ENCODE data around the gene VAV3. TPM values are rescaled to one million over a fixed set of nuclear protein-coding genes. Genes with fewer than 3 reads are reported as not detected.

The VAV3 gene
- total RNA-seq, 5 donors from 2014 or later (not counting 1 experiment from before 2014, with no cell fraction given): 3.7 to 13.4 (median 4.6) TPM

DNA sequence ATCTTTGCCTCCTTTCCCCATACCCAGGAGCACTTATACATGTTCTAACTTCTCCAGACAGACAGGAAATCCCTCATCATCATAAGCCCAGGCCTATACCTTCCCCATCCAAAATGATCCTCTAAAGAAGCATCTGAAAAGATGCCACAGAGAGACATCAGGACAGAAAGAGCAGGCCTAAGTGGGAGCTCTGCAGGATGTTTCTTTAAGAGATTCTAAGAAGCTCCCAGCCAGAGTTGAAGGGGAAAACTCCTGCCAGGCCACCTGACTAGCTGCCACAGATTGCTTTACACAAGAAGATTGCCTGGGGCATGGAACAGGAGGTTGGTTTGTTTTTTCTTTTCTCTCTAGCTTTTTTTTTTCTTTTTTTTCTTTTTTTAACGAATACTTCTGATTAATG lies 275.8 kb downstream of the VAV3 start:
- no peak for DNase-seq
- H3K4me1 Mint-ChIP-seq: no peaks in the 10 kb centered on the region
- no peak overlapping the region for H3K27ac ChIP-seq (ENCODE audit: low read length)
- no peak overlapping the region for H3K4me3 Mint-ChIP-seq
- no peaks in the 10 kb centered on the region for H3K9me3 ChIP-seq
- no CpG with 5 or more reads among the region's 1 CpG for WGBS (ENCODE audit: insufficient coverage)
- ChIA-PET CTCF (no interaction called here), POLR2A (no interaction called here)
- ATAC-seq (replicated peaks in 1 of 4): no peak
- H3K9me3 Mint-ChIP-seq: no peaks in the 10 kb centered on the region
- peaks cover 6% of the 10 kb centered on the region for H3K36me3 Mint-ChIP-seq
- H3K36me3 ChIP-seq (ENCODE audit: control insufficient read depth in 2 of 2, extremely low read depth in 1 of 2, insufficient read depth in 1 of 2, low read length in 1 of 2): peaks cover 0 to 3% of the 10 kb centered on the region in 2 donors
- no peaks in the 10 kb centered on the region for H3K27me3 Mint-ChIP-seq
- no peak overlapping the region for H3K27ac Mint-ChIP-seq
- no peaks in the 10 kb centered on the region for H3K27me3 ChIP-seq (replicated peaks in 1 of 2; ENCODE audit: control insufficient read depth in 2 of 2, extremely low read depth in 1 of 2, insufficient read depth in 2 of 2, low read length in 1 of 2)
- no peak overlapping the region for H3K4me3 ChIP-seq (ENCODE audit: control insufficient read depth in 1 of 2, extremely low read depth in 1 of 2, low read length in 1 of 2)
- H3K4me1 ChIP-seq (ENCODE audit: control insufficient read depth in 1 of 2, extremely low read depth in 1 of 2, insufficient read depth in 2 of 2, low read length in 2 of 2): no peaks in the 10 kb centered on the region

DNA sequence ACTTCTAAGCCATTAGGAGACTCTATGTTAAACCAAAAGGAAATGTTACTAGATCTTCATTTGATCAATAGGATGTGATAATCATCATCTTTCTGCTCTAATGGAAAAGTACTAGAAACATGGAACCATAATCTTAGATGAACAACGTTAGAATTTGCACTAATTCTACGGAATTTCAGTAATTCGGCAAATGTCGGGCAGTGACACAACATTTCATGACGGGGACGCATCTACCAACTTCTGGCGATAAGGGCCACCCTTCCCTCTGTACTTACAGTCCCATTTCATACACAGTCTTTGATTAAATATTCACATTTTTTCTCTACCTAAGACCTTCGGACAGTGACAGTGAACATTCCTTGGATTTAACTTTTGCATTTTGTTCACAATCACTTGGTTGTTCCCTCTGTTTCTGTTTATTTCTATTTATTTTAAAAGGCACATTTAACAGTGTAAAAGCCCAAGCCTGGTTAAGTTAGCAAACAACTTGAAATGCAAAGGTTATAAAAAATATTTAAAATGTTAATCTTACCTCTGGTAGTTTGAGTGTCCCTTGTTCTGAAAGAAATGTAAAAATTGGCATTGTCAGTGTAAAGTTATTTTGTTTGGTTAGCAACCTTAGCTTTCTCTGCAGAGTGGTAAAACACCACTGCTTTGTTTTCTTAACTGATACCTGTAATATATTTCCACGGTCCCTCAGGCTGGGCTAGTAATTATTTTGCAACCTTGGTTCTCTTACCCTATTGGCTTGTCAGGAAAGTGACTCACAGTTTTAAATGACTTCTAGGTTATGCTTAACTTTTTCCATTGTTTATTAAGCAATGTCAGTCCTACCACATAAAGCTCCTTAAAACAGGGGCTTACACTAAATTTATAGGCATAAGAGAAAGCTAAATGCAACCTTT lies 276.9 kb downstream of the VAV3 start:
- ChIA-PET POLR2A (no interaction called here), CTCF (interaction anchor here in 1 of 2 donors (0.7 kb wide), 1 partner anchor 52 kb away, joined by 3 read pairs; no protein-coding TSS in a partner anchor)
- no peaks in the 10 kb centered on the region for H3K4me1 Mint-ChIP-seq
- Histone ChIP-seq H3K4me1 (ENCODE audit: control insufficient read depth in 1 of 2, extremely low read depth in 1 of 2, insufficient read depth in 2 of 2, low read length in 2 of 2) (no peaks in the 10 kb centered on the region), H3K9me3 (no peaks in the 10 kb centered on the region), H3K27ac (ENCODE audit: low read length) (no peak overlapping the region), H3K36me3 (ENCODE audit: control insufficient read depth in 2 of 2, extremely low read depth in 1 of 2, insufficient read depth in 1 of 2, low read length in 1 of 2) (peaks cover 0 to 3% of the 10 kb centered on the region in 2 donors), H3K4me3 (ENCODE audit: control insufficient read depth in 1 of 2, extremely low read depth in 1 of 2, low read length in 1 of 2) (no peak overlapping the region), H3K27me3 (replicated peaks in 1 of 2; ENCODE audit: control insufficient read depth in 2 of 2, extremely low read depth in 1 of 2, insufficient read depth in 2 of 2, low read length in 1 of 2) (no peaks in the 10 kb centered on the region)
- no peak for ATAC-seq (replicated peaks in 1 of 4)
- H3K27me3 Mint-ChIP-seq: no peaks in the 10 kb centered on the region
- H3K9me3 Mint-ChIP-seq: no peaks in the 10 kb centered on the region
- WGBS (ENCODE audit: insufficient coverage): 93% methylated on average over 8 of the region's 9 CpGs
- no peak overlapping the region for H3K27ac Mint-ChIP-seq
- no peak overlapping the region for H3K4me3 Mint-ChIP-seq
- DNase-seq: no peak
- H3K36me3 Mint-ChIP-seq: peaks cover 5% of the 10 kb centered on the region

DNA sequence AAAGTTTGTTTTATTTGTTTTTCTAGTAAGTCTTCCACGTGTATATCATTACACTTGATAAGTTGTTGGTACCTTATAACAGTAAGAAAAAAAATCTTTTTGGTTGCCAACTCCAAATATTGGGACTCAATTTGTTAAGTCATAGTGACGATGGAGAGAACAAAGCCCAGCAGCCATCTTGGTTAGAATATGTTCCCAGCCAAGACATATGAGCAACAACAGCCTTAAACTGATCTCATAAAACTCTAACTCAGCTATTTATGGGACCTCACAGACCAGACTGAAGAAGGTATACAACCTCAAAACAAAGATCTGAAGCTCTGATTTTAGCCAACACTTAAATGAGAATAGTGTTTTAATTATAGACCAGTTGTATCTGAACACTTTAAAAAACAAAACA lies 281.3 kb downstream of the VAV3 start:
- DNase-seq (no peak), ATAC-seq (replicated peaks in 1 of 4) (no peak)
- no CpG with 5 or more reads among the region's 2 CpGs for WGBS (ENCODE audit: insufficient coverage)
- Mint-ChIP-seq H3K4me3 (no peak overlapping the region), H3K27ac (no peak overlapping the region), H3K9me3 (no peaks in the 10 kb centered on the region), H3K4me1 (no peaks in the 10 kb centered on the region), H3K36me3 (no peaks in the 10 kb centered on the region), H3K27me3 (no peaks in the 10 kb centered on the region)
- H3K27ac ChIP-seq (ENCODE audit: low read length): no peak overlapping the region
- ChIA-PET CTCF (no interaction called here), POLR2A (no interaction called here)
- no peaks in the 10 kb centered on the region for H3K36me3 ChIP-seq (ENCODE audit: control insufficient read depth in 2 of 2, extremely low read depth in 1 of 2, insufficient read depth in 1 of 2, low read length in 1 of 2)
- H3K9me3 ChIP-seq: no peaks in the 10 kb centered on the region
- no peaks in the 10 kb centered on the region for H3K4me1 ChIP-seq (ENCODE audit: control insufficient read depth in 1 of 2, extremely low read depth in 1 of 2, insufficient read depth in 2 of 2, low read length in 2 of 2)
- H3K4me3 ChIP-seq (ENCODE audit: control insufficient read depth in 1 of 2, extremely low read depth in 1 of 2, low read length in 1 of 2): no peak overlapping the region
- H3K27me3 ChIP-seq (replicated peaks in 1 of 2; ENCODE audit: control insufficient read depth in 2 of 2, extremely low read depth in 1 of 2, insufficient read depth in 2 of 2, low read length in 1 of 2): no peaks in the 10 kb centered on the region

DNA sequence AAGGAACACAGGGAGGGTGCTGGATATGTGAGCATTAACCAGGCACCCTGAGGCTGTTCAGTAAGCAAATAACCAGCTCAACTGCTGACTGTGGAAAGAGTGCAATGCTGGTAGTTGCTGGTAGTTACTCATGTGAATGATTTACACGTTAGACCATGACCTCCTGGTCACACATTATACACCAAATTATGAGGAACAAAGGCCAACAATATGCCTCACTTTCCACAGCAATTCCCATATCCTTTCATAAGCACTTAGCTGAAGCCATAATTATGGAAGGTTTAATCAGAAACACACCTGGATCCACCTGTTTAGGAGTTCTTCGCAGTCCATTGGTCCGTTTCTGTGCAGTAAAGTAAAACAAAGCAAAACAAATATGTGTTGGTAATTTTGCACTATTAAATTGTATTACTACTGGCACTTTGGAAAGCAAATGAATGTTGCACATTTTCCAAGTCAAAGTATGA lies 281.8 kb downstream of the VAV3 start:
- no peak for ATAC-seq (replicated peaks in 1 of 4)
- H3K27me3 ChIP-seq (replicated peaks in 1 of 2; ENCODE audit: control insufficient read depth in 2 of 2, extremely low read depth in 1 of 2, insufficient read depth in 2 of 2, low read length in 1 of 2): no peaks in the 10 kb centered on the region
- H3K4me1 ChIP-seq (ENCODE audit: control insufficient read depth in 1 of 2, extremely low read depth in 1 of 2, insufficient read depth in 2 of 2, low read length in 2 of 2): no peaks in the 10 kb centered on the region
- H3K4me3 ChIP-seq (ENCODE audit: control insufficient read depth in 1 of 2, extremely low read depth in 1 of 2, low read length in 1 of 2): no peak overlapping the region
- DNase-seq: no peak
- no peaks in the 10 kb centered on the region for H3K9me3 ChIP-seq
- Mint-ChIP-seq H3K4me3 (no peak overlapping the region), H3K27ac (no peak overlapping the region), H3K36me3 (no peaks in the 10 kb centered on the region), H3K9me3 (no peaks in the 10 kb centered on the region), H3K27me3 (no peaks in the 10 kb centered on the region), H3K4me1 (no peaks in the 10 kb centered on the region)
- WGBS (ENCODE audit: insufficient coverage): no CpG with 5 or more reads among the region's 3 CpGs
- ChIA-PET POLR2A (no interaction called here), CTCF (no interaction called here)
- no peaks in the 10 kb centered on the region for H3K36me3 ChIP-seq (ENCODE audit: control insufficient read depth in 2 of 2, extremely low read depth in 1 of 2, insufficient read depth in 1 of 2, low read length in 1 of 2)
- no peak overlapping the region for H3K27ac ChIP-seq (ENCODE audit: low read length)

DNA sequence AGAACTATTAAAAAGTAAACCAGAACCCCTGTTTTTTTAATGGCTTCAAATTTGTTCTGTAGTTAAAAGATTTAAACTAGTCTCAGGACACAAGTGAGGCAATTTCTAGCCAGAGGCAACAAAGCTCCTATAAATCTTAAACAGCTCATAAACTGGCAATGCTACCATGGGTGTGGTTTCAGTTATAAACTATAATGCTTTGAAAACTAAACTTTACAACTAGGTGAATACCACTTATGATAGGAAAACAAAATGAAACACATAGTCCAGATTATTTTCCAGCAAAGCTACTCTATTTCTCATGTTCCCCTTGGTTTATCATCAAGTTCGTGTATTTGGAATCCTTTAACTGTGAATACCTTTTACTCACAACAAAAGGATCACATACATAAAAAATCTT lies 282.5 kb downstream of the VAV3 start:
- Histone ChIP-seq H3K27me3 (replicated peaks in 1 of 2; ENCODE audit: control insufficient read depth in 2 of 2, extremely low read depth in 1 of 2, insufficient read depth in 2 of 2, low read length in 1 of 2) (no peaks in the 10 kb centered on the region), H3K36me3 (ENCODE audit: control insufficient read depth in 2 of 2, extremely low read depth in 1 of 2, insufficient read depth in 1 of 2, low read length in 1 of 2) (no peaks in the 10 kb centered on the region), H3K27ac (ENCODE audit: low read length) (no peak overlapping the region), H3K4me3 (ENCODE audit: control insufficient read depth in 1 of 2, extremely low read depth in 1 of 2, low read length in 1 of 2) (no peak overlapping the region), H3K9me3 (no peaks in the 10 kb centered on the region), H3K4me1 (ENCODE audit: control insufficient read depth in 1 of 2, extremely low read depth in 1 of 2, insufficient read depth in 2 of 2, low read length in 2 of 2) (no peaks in the 10 kb centered on the region)
- ATAC-seq (replicated peaks in 1 of 4) (no peak), DNase-seq (no peak)
- no peaks in the 10 kb centered on the region for H3K27me3 Mint-ChIP-seq
- H3K27ac Mint-ChIP-seq: no peak overlapping the region
- no peaks in the 10 kb centered on the region for H3K9me3 Mint-ChIP-seq
- WGBS (ENCODE audit: insufficient coverage): no CpG with 5 or more reads among the region's 1 CpG
- H3K4me3 Mint-ChIP-seq: no peak overlapping the region
- POLR2A ChIA-PET: no interaction called here
- H3K4me1 Mint-ChIP-seq: no peaks in the 10 kb centered on the region
- CTCF ChIA-PET: no interaction called here
- H3K36me3 Mint-ChIP-seq: no peaks in the 10 kb centered on the region

DNA sequence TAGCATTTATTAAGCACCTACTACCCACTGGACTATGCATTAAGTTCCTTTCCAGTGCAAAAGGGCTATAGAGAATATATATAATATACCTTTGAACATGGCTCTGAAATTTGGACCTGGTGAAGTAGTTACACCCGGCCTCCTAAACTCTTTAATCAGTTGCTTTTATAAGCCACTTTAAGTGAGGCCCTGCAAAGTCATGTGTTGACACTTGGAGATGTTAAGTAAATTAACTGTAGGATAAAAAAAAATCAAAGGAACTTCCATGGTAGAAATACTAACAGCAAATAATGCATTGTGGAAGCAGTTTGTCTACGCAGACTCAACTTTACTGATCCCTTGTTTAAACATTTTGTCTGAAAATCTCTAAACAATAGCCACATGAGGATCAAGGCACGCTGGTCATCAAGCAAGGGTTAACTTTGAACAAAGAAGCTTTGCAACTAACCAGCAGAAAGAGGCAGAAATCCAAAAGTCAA lies 283.9 kb downstream of the VAV3 start:
- no peak overlapping the region for H3K4me3 Mint-ChIP-seq
- DNase-seq: no peak
- H3K4me3 ChIP-seq (ENCODE audit: control insufficient read depth in 1 of 2, extremely low read depth in 1 of 2, low read length in 1 of 2): no peak overlapping the region
- ATAC-seq (replicated peaks in 1 of 4): no peak
- ChIA-PET POLR2A (no interaction called here), CTCF (no interaction called here)
- no peaks in the 10 kb centered on the region for H3K36me3 ChIP-seq (ENCODE audit: control insufficient read depth in 2 of 2, extremely low read depth in 1 of 2, insufficient read depth in 1 of 2, low read length in 1 of 2)
- no peaks in the 10 kb centered on the region for H3K27me3 Mint-ChIP-seq
- no peaks in the 10 kb centered on the region for H3K4me1 Mint-ChIP-seq
- H3K4me1 ChIP-seq (ENCODE audit: control insufficient read depth in 1 of 2, extremely low read depth in 1 of 2, insufficient read depth in 2 of 2, low read length in 2 of 2): no peaks in the 10 kb centered on the region
- no CpG with 5 or more reads among the region's 3 CpGs for WGBS (ENCODE audit: insufficient coverage)
- no peak overlapping the region for H3K27ac ChIP-seq (ENCODE audit: low read length)
- no peak overlapping the region for H3K27ac Mint-ChIP-seq
- H3K9me3 ChIP-seq: no peaks in the 10 kb centered on the region
- H3K9me3 Mint-ChIP-seq: no peaks in the 10 kb centered on the region
- H3K36me3 Mint-ChIP-seq: no peaks in the 10 kb centered on the region
- no peaks in the 10 kb centered on the region for H3K27me3 ChIP-seq (replicated peaks in 1 of 2; ENCODE audit: control insufficient read depth in 2 of 2, extremely low read depth in 1 of 2, insufficient read depth in 2 of 2, low read length in 1 of 2)

Measured in T-cell (primary cell).